ENCODE measurements around the gene GJD2. TPM values are rescaled to one million over a fixed set of nuclear protein-coding genes. Genes with fewer than 3 reads are reported as not detected.

GJD2 gene
- polyA plus RNA-seq, 4 donors = 0.06 TPM; not detected in 3

DNA sequence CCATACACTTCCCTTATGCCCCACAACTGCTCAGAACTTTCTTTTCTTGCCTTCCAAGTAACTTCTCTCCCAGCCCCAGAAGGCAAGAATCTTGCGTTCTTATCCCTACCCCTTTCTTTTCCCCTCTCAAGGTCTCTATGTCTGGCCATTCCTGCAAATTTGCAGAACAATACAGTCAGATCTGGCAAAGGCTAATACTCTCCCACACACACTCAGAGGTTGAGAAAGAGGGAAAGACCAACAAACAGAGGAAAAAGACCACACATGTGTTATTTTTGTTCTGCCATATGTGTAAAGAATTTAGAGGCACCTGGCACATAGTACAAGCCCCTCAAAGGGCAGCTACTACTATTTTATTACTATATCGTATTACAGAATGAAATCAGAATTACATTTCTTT lies 25.7 kb downstream of the GJD2 start:
- DNase-seq (ENCODE audit: low read depth in 4 of 4, low spot score in 2 of 4) = no peak

DNA sequence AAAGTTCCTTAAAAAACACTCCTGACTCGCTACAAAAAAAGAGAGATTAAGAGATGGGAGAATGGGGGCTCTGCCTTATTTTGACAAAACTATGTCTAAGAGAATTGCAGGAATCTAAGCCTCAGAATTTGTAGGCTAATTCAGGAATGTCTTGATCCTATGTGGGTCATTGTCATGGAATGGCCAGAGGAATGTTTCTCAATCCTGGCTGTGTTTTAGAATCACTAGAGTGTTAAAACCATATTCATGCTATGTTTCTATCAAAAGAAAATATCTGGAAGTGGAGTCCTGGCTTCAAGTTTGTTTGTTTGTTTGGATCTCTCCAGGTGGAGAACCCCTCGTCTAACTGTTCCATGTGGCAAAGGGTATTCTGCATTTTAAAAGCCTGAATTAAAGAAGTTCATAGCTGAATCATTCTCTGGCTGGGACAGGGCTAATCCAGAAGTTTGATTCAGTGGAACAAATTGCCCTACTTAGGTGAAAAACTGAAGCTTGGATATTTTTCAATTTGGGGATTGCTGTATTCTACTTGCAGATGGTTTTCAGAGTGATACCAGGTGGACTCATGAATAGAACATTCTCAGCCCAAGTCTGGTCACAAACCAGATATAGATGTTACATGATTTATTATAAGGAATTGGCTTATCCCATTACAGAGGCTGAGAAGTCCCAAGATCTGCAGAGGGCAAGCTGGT lies 28.2 kb downstream of the GJD2 start:
- no peak for DNase-seq (ENCODE audit: low read depth in 4 of 4, low spot score in 2 of 4)

DNA sequence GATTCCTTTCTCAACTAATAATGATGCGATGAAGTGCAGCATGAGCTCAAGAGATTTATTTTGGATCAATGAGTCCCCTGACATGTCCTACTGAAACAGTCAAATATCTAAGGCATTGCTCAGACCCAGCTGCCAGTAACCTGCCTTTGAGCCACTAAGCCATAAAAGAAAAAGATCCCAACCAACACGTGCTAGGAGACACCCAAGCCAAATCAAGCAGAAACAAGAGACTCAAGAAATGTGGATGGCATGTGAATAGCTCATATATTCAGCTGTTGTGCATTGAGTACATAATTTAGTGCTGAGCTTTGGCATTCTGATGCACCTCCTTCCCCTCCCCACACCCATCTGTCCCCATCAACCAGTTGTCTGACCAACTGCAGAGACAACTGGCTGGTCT lies 29.2 kb downstream of the GJD2 start:
- no peak for DNase-seq (ENCODE audit: low read depth in 4 of 4, low spot score in 2 of 4)

DNA sequence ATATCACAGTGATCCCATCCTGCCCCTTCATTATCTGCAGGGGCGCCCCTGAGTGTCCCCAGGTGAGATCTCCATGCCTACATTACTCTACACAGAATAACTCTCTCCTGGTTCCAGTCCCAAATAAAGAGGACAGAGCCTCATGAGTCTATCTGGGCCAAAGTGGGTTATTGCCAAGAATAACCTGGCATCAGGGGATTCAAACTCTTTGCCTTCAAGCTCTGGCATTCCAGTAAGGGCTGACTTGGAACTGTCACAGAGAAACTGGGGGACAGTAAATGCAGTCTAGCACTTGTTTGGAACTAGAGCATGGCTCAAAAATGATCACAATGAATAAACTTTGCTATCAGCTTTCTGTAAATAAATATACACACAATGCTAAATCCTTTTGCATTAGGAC lies 30.3 kb downstream of the GJD2 start:
- DNase-seq (ENCODE audit: low read depth in 4 of 4, low spot score in 2 of 4) = no peak

DNA sequence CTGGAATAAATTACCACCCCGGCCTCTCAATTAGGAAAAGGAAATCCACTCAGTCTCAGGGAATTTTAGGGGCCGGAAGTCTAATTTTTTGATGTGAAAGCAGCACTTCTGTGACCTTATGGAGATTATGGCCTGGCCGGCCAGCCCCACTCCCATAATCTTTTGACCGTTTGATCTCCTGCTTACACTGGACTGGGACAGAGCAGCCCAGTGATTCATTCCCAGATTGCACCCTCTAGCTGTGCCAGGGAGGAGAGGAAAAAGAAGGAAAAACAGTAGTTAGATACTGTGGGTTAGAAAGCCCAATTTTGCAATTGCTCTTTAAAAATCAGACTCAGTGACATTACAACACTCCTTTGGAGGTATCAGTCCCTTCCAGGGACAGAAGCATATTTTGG lies 32.4 kb downstream of the GJD2 start:
- DNase-seq (ENCODE audit: low read depth in 4 of 4, low spot score in 2 of 4) = no peak

DNA sequence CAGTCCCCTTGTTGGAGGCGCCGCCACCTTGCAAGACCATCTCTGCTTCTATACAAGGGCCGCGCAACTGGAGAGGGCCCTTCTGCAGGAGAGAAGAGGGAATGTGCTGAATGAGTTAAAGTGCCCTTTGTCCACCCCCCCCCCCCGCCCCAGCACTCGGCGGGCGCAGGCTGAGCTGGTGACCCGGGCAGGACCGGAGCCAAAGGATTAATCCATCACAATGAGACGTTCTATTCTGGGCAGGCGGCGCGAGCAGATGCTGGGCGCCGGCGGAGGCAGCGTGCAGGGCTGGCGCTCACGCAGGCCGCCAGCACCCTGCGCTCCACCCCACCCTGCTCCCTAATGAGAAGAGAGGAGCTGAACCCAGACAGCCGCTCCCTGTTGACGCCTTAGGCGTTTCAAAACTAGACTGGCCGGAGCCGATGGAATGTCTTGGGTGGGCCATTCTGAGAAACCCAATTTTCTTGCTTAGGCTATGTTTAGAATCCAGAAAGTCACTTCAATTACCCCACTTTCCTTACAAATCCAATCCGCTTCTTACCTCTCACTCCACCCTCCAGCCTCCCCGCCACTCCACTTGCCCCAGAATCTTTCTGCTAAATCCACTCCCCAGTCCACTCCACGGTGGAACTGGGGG lies 32.9 kb downstream of the GJD2 start:
- DNase-seq (ENCODE audit: low read depth in 4 of 4, low spot score in 2 of 4) = no peak

DNA sequence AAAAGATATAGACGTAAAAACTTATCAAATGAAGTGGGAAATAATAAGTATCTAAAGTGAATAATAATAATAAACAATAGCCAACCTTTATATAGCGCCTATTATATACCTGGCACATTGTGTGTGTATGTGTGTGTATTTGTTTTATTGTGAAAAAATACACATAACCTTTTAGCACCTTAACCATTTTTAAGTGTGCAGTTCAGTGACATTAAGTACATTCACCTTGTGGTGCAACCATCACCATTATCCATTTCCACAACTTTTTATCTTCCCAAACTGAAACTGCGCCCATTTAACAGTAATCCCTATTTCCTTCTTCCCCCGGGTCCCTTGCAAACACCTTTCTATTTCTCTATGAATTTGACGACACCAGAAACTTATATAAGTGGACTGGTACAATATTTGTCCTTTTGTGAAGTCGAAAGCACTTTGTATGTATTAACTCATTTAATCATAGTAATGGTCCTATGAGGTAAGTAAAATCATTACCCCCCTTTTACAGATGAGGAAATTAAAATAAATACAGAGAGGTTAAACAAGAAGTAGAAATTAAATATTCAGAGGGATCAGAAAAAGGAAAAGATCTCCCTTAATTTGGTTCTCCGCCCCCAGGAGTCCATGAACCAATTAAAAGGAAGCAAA lies 33.5 kb downstream of the GJD2 start:
- DNase-seq (ENCODE audit: low read depth in 4 of 4, low spot score in 2 of 4) = no peak

DNA sequence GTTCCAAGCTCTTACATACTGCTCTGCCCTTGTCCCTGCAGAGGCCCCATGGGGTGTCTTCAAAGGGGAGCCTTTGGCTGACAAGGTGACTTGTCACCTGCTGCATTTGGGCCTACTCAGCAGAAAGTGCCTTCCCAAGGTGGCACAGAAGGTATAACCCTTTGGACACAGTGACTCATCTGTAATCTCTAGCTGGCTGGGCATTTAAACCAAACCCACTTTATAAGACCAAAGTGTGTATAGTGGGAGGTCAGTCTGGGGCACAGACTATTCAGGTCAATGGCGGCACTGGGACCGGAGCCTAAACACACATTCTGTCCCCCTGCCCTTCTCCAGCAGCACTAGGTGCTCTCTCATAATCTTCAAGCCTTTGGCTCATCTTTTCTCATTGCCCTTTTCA lies 35.1 kb downstream of the GJD2 start:
- no peak for DNase-seq (ENCODE audit: low read depth in 4 of 4, low spot score in 2 of 4)

DNA sequence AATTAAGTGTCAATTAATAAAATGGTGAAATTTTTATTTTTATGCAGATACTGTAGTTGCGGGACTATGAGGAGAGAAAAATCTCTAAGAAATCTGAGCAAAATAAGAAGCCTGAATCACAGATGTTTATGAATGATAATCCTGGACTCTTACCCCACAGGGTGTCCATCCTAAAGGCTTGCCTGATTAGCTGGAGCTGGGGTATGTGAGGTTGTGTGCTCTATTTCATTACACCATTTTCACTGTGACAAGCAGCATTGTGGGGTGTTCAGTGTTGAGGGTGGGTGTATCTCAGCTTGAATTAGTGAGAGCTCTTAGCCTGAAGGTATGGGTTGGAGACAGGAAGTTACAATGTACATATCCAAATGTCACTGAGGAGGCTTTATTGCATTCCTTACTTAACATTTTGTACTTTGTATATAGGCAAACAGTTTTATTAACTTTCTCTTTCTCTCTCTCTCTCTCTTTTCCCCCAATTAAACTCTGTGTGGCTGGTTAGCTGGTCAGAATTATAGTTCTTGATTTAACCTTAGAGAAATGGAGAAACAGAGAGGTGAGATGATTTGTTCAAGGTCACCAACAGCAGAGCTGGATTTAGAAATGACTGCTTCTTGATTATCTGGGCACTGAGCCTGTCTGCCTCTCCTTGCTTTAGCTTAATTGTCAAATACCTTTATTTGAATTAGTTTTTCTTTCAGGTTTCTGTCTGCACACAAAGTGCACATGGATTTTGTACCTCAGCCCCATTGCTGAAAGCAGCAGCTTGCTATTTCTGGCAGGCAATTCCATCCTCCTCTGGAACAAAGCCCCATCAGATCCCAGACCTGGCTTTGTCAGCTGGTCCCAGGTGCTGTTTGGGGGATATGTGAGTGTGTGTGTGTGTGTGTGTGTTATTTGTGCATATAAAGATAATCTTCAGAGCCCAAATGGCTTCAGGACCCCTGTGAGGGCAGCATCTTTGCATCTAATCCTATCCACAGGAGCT lies 35.8 kb downstream of the GJD2 start:
- no peak for DNase-seq (ENCODE audit: low read depth in 4 of 4, low spot score in 2 of 4)

DNA sequence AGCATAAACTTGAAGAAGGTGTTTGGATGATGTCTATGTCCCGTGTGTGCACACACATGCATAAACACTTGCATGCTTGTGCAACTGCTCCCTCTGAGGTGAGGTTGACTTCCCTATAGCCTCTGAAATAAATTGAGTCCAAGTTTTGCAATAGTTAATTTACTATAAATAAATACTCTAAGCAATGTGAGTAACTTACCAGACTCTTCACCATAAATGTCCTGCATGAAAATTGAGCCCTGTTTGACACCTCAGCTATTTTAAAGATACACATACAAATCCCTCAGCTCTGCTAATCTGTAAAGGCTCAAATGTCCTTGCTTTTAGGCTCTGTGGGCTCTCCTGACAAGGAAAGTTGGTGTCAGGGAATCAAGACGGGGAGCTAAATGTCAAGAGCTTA lies 37.1 kb downstream of the GJD2 start:
- DNase-seq (ENCODE audit: low read depth in 4 of 4, low spot score in 2 of 4) = no peak

DNA sequence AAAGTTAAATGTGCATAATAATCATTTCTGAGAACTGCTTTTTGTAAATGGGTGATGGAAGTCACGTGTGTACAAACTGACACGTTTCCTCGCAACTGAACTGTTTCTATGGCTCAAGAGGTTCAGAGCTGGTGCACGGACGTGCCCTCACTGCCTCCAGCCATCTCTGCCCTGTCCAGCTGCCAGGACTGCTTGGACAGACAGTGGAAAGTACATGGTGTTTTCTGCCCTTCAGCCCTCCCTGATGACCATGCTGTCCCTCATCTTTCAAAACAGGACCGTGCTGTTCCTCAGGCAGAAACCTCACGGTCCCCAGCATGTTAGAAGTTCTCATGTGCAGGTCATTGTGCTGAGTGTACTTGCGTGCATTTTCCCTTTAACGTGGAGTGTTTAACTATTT lies 38.7 kb downstream of the GJD2 start:
- DNase-seq (ENCODE audit: low read depth in 4 of 4, low spot score in 2 of 4) = no peak

DNA sequence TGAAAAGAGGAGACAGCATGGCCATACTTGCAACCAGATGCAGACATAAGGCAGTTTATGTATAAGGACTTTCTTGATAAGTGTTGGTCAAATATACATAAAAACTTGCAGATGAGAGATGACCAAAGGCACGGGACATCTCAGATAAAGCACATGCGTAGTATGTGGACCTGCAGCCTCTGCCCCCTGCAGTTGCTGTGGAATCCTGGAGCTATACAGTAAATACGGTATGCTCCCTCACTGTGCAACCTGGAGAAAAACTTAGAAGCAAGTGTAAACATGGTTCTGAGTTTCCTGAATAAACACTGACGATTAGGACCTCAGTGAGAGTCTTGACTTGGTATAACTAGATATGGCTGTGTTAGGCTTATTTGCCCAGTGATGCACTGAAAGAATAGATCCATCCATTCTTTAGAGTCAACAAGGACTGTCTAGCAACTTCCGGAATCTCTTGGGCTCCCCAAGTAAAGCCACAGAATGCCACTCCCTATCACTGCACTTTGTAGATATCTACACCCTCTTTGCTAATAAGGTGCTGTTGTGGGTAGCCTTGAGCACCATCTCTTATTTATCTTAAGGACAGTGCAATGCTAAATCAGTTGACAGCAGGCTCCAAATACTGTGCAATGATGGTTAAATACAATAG lies 40.2 kb downstream of the GJD2 start:
- DNase-seq (ENCODE audit: low read depth in 4 of 4, low spot score in 2 of 4) = no peak

DNA sequence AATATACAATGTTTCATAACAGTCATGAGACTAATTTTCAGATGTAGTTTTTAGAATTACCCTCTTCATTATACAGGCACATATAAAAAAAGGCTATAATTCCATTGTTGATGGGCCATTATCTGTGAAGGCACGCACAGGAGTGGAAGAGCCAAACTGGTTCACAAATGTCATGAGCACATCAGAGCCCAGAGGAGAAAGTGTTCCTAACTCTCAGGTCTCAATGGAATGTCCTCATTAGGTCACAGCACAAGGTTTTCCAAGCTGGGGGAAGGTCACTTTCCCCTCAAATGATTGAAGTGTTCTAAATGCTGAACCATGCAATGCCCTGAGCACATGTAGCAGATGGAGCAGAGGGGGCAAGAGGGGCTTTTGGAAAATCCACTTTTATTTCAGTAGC lies 41.2 kb downstream of the GJD2 start:
- DNase-seq (ENCODE audit: low read depth in 4 of 4, low spot score in 2 of 4) = no peak

DNA sequence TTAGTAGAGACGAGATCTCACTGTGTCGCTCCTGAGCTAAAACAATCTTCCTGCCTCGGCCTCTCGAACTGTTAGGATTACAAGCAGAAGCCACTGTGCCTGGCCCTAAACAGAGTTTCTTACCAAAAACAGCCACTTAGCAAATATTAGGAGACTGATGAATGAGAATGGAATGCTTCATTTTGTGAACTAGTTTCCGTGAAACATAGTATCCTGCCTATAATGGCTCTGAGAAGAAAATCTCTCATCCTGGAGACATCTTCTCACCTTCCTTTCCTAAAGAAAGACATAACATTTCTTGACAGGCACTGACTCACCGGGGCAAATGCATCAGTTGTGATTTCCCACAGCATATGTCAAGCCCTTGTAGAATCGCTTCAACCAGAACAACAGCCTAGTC lies 44.9 kb downstream of the GJD2 start:
- DNase-seq (ENCODE audit: low read depth in 4 of 4, low spot score in 2 of 4) = no peak

DNA sequence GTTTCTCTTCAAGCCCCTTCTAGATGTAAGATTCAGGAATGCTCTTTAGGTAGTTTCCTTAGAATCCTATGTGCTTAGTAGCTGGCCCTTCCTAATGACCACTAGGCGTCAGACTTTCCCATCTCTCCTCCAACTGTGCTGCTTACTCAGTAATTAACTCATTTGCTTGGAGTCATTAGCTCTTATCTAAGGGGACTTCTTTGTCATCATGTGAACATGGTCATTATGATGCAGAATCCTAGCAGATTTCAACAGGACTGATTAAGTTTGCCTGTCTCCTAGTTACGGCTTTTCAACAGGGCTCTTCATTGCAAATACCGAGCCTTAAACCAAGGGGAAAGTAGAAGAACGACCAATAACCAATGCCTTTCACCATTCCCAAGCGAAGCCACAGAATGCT lies 46.4 kb downstream of the GJD2 start:
- peak in 1 of 4 donors; percentile 46 for DNase-seq (ENCODE audit: low read depth in 4 of 4, low spot score in 2 of 4)

DNA sequence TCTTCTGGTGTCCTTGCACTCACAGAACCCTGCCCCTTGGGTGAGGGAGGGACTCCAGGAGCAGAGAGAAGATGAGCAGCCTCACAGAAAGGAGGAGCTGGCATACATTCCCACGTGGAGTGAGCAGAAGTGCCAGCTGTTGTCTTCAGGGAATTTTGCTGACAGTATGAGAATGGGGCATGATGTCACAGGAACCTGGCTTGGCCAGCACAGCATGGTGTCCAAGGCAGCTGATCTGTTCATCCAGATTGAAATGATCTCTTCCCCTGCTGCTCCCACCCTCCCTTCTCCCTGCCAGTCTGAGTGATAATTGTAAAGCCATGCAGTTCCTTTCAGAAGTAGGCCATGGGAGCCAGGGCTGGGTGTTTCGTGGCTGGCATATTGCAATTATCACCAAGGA lies 53.3 kb downstream of the GJD2 start:
- no peak for DNase-seq (ENCODE audit: low read depth in 4 of 4, low spot score in 2 of 4)

Data from left renal cortex interstitium (tissue), 4 donors.